Panc1 (cell line): ENCODE measurements around the gene HLA-DPB1. TPM values are rescaled to one million over a fixed set of nuclear protein-coding genes. Genes with fewer than 3 reads are reported as not detected.
A peak's percentile ranks its signal among the peaks of the same experiment; 100 is the strongest.

Experiments used
- ATAC-seq: fragments of 200-7000 bp; cut with Tn5 transposase; 2 replicates; pipeline ENCODE4 v1.9.1; 2020; ENCODE audit warnings: mild to moderate bottlenecking, moderate library complexity
- BruUV-seq: library from RNA; stranded (reverse); fragments of 400-500 nt; replicated peaks from 2 replicates; lab custom pipeline; 2021; lab: Mats Ljungman, UMichigan
- CTCF ChIA-PET: fragments of 300-600 bp; sonication (Branson Sonifier 250); formaldehyde crosslinking; loops from one replicate; lab custom pipeline; 2022; ENCODE audit warnings: antibody characterized with exemption; lab: Charles Lee
- POLR2A ChIA-PET: fragments of 300-600 bp; sonication (Branson Sonifier 250); formaldehyde crosslinking; loops from one replicate; lab custom pipeline; 2022; ENCODE audit warnings: antibody characterized with exemption; lab: Charles Lee
- DNase-seq: peaks from one replicate; pipeline ENCODE4 v3.0.0-alpha.2; 2010; ENCODE audit warnings: low read depth, low spot score
- H3K27ac ChIP-seq: 2 replicates; pipeline ENCODE4 v1.5.1; 2011; ENCODE audit warnings: mild to moderate bottlenecking, low read length, inconsistent platforms
- H3K27me3 ChIP-seq: fragments of 200-500 bp; sonication (Bioruptor generic); 2 replicates; pipeline ENCODE4 v1.6.0; 2014; ENCODE audit warnings: low read length, inconsistent platforms; ENCODE audit not compliant: control insufficient read depth, insufficient read depth
- H3K36me3 ChIP-seq: fragments of 200-500 bp; sonication (Bioruptor generic); 2 replicates; pipeline ENCODE4 v1.5.1; 2014; ENCODE audit warnings: inconsistent platforms, mild to moderate bottlenecking, low read length, moderate library complexity; ENCODE audit not compliant: control insufficient read depth, insufficient read depth
- H3K4me1 ChIP-seq: 2 replicates; pipeline ENCODE4 v1.5.1; 2011; ENCODE audit warnings: inconsistent platforms, mild to moderate bottlenecking, low read length, moderate library complexity; ENCODE audit not compliant: control insufficient read depth, insufficient read depth
- H3K4me3 ChIP-seq, 2 experiments: 2 replicates each; pipeline ENCODE4 v1.5.1; 2011 to 2012; ENCODE audit warnings: low read depth in 2 of 2, low read length in 2 of 2, mild to moderate bottlenecking in 2 of 2, inconsistent platforms in 1 of 2, moderate library complexity in 1 of 2
- H3K9me3 ChIP-seq: fragments of 200-500 bp; sonication (Bioruptor generic); 2 replicates; pipeline ENCODE4 v1.5.1; 2014; ENCODE audit warnings: low read depth, mild to moderate bottlenecking, inconsistent platforms, low read length, moderate library complexity; ENCODE audit not compliant: control insufficient read depth, insufficient read depth
- POLR2AphosphoS5 ChIP-seq: IDR thresholded peaks from 2 replicates; pipeline ENCODE4 v1.6.1; 2012; ENCODE audit warnings: mild to moderate bottlenecking, low read depth, low read length, moderate library complexity
- SIN3A ChIP-seq: IDR thresholded peaks from 2 replicates; pipeline ENCODE4 v1.6.1; 2012; ENCODE audit warnings: low read depth, mild to moderate bottlenecking, low read length, moderate library complexity, borderline replicate concordance; ENCODE audit not compliant: insufficient read depth
- TCF7L2 ChIP-seq: IDR thresholded peaks from 2 replicates; pipeline ENCODE4 v1.6.1; 2011; ENCODE audit warnings: mild to moderate bottlenecking, low read depth, low read length, inconsistent platforms
- in situ Hi-C: cut with HindIII; loops from 2 replicates; pipeline ENCODE4 v1.10.0; 2016; ENCODE audit warnings: low sequenced_read_pairs, low pct_unique_long_range_greater_than_20kb
- intact Hi-C: fragments of 100-400 bp; cut with micrococcal nuclease; formaldehyde crosslinking; loops from one replicate; pipeline ENCODE4 v1.10.0; 2022; ENCODE audit not compliant: unreplicated experiment
- total RNA-seq: library from RNA; stranded (reverse); gene quantifications from one replicate; pipeline ENCODE4 v1.2.1, GENCODE V29; 2021; ENCODE audit not compliant: unreplicated experiment
- TF ChIP-seq, protein P1 (sequence below): fragments of 450-650 bp; IDR thresholded peaks from 2 replicates; pipeline ENCODE4 v1.5.1; 2017; ENCODE audit warnings: mild to moderate bottlenecking
- TF ChIP-seq, protein P2 (sequence below), 2 experiments: IDR thresholded peaks; 2 replicates each; pipeline ENCODE4 v1.6.1; 2011 to 2012; ENCODE audit warnings: low read depth in 2 of 2, control low read depth in 1 of 2, low read length in 1 of 2, mild to moderate bottlenecking in 1 of 2, moderate library complexity in 1 of 2; ENCODE audit not compliant: insufficient read depth in 1 of 2

The HLA-DPB1 gene
- total RNA-seq, 1 experiment from 2014 or later: 0.64 TPM

DNA sequence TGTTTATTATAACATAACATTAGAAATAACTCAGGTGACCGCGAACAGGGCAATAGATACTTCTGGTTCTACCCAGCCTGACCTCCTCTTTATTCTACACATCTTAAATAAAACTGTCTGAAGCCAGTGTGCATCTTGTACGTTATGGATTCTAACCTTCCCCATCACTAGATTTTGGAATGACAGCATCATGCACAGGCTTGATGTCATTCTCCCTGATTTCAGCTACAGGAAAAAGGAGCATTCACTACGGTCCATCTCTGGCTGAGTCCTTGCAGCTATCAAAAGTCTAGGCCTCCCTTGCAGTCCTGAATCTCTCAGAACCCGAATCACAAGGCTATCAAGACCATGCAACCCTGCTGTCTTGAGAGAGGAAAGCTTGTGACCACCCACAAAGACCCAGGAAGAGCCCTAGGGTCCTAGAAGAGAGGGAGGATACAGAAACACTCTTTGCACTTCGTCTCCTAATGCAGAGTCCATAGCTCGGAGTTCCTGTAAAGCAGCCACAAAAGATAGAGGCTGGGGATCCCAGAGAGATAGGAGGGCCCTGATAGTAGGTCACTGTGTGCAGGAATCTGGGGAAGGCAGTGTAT is 3.2 kb upstream of the HLA-DPB1 start:
- Histone ChIP-seq H3K36me3 (no peaks in the 10 kb centered on the region), H3K27me3 (peaks cover 14% of the 10 kb centered on the region), H3K9me3 (no peaks in the 10 kb centered on the region), H3K4me3 (no peak overlapping the region), H3K4me1 (no peaks in the 10 kb centered on the region), H3K27ac (no peak overlapping the region)
- in situ Hi-C loops (no loop called here), intact Hi-C loops (no loop called here)
- CTCF ChIA-PET: no interaction called here
- TF ChIP-seq SIN3A: no peak
- TF ChIP-seq, protein P1, sequence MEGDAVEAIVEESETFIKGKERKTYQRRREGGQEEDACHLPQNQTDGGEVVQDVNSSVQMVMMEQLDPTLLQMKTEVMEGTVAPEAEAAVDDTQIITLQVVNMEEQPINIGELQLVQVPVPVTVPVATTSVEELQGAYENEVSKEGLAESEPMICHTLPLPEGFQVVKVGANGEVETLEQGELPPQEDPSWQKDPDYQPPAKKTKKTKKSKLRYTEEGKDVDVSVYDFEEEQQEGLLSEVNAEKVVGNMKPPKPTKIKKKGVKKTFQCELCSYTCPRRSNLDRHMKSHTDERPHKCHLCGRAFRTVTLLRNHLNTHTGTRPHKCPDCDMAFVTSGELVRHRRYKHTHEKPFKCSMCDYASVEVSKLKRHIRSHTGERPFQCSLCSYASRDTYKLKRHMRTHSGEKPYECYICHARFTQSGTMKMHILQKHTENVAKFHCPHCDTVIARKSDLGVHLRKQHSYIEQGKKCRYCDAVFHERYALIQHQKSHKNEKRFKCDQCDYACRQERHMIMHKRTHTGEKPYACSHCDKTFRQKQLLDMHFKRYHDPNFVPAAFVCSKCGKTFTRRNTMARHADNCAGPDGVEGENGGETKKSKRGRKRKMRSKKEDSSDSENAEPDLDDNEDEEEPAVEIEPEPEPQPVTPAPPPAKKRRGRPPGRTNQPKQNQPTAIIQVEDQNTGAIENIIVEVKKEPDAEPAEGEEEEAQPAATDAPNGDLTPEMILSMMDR: no peak
- TF ChIP-seq POLR2AphosphoS5: no peak
- no peak for TF ChIP-seq TCF7L2
- TF ChIP-seq, protein P2, sequence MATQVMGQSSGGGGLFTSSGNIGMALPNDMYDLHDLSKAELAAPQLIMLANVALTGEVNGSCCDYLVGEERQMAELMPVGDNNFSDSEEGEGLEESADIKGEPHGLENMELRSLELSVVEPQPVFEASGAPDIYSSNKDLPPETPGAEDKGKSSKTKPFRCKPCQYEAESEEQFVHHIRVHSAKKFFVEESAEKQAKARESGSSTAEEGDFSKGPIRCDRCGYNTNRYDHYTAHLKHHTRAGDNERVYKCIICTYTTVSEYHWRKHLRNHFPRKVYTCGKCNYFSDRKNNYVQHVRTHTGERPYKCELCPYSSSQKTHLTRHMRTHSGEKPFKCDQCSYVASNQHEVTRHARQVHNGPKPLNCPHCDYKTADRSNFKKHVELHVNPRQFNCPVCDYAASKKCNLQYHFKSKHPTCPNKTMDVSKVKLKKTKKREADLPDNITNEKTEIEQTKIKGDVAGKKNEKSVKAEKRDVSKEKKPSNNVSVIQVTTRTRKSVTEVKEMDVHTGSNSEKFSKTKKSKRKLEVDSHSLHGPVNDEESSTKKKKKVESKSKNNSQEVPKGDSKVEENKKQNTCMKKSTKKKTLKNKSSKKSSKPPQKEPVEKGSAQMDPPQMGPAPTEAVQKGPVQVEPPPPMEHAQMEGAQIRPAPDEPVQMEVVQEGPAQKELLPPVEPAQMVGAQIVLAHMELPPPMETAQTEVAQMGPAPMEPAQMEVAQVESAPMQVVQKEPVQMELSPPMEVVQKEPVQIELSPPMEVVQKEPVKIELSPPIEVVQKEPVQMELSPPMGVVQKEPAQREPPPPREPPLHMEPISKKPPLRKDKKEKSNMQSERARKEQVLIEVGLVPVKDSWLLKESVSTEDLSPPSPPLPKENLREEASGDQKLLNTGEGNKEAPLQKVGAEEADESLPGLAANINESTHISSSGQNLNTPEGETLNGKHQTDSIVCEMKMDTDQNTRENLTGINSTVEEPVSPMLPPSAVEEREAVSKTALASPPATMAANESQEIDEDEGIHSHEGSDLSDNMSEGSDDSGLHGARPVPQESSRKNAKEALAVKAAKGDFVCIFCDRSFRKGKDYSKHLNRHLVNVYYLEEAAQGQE (IDR thresholded peaks at IDR 0.05; ENCODE audit: insufficient read depth in 1 of 2, low read depth in 2 of 2, low read length in 1 of 2): no peak
- DNase-seq (no peak), ATAC-seq (no peak)
- no TSS peak for BruUV-seq
- POLR2A ChIA-PET: interaction anchor here (0.6 kb wide), 1 partner anchor 217 kb away, joined by 3 read pairs; no protein-coding TSS in a partner anchor

DNA sequence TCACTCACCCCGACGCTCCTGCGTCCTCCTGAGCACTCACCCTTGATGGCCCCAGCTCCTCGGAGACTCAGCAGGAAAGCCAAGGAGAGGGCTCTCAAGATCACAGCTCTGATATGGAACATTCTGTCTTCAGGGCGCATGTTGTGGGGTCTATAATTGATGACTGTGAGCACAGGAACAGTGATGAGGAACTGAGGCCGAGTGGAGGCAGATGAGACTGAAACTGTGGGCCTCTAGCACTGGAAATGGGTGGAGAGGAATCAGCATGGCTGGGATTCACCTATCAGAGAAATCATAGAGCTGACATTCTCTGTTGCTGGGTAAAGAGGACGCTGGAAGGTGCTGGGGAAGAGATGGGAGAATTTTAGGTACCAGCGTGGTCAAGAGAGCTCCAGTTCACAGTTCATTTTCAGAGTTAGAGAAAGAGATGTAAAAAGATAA is 2.3 kb upstream of the HLA-DPB1 start, which contains the start of gene HLA-DPA1:
HLA-DPA1 (minus strand) TSS at position 219 of the 441 bp plus-strand sequence.
- DNase-seq (no peak), ATAC-seq (peak; percentile 94)
- intact Hi-C loops: no loop called here
- in situ Hi-C loops: no loop called here
- TF ChIP-seq, protein P1: no peak
- TF ChIP-seq TCF7L2 (no peak), POLR2AphosphoS5 (no peak), SIN3A (no peak)
- TF ChIP-seq, protein P2 (IDR thresholded peaks at IDR 0.05; ENCODE audit: insufficient read depth in 1 of 2, low read depth in 2 of 2, low read length in 1 of 2): no peak
- no peaks in the 10 kb centered on the region for H3K4me1 ChIP-seq
- H3K27me3 ChIP-seq: peaks cover 14% of the 10 kb centered on the region
- H3K27ac ChIP-seq: no peak within 1 kb of the TSS
- BruUV-seq: no TSS peak
- H3K9me3 ChIP-seq: no peaks in the 10 kb centered on the region
- ChIA-PET POLR2A (no interaction called here), CTCF (no interaction called here)
- no peak within 1 kb of the TSS for H3K4me3 ChIP-seq
- H3K36me3 ChIP-seq: no peaks in the 10 kb centered on the region
